Breast epithelium (tissue), 4 donors: ENCODE measurements around the gene PDZD7. TPM values are rescaled to one million over a fixed set of nuclear protein-coding genes. Genes with fewer than 3 reads are reported as not detected.

Source experiments
- DNase-seq, 2 donors: peaks; one replicate each; pipeline ENCODE4 v3.0.0-alpha.2; 2019; ENCODE audit warnings: low spot score in 2 of 2
- H3K27ac ChIP-seq, 2 donors: fragments of 200-600 bp; sonication (generic) in 1 of 2; one replicate each; pipeline ENCODE4 v1.5.1; 2016 to 2019; ENCODE audit warnings: mild to moderate bottlenecking in 1 of 2
- H3K27me3 ChIP-seq, 2 donors: fragments of 200-600 bp; sonication (generic) in 1 of 2; one replicate each; pipeline versions ENCODE4 v1.5.1 to v1.6.0; 2017 to 2019; ENCODE audit warnings: control low read depth in 1 of 2, mild to moderate bottlenecking in 1 of 2
- H3K36me3 ChIP-seq: fragments of 200-600 bp; one replicate; pipeline ENCODE4 v1.5.1; 2019
- H3K4me1 ChIP-seq, 2 donors: fragments of 200-600 bp; sonication (generic); one replicate each; pipeline ENCODE4 v1.5.1; 2016 to 2019; ENCODE audit warnings: control low read depth in 1 of 2
- H3K4me3 ChIP-seq, 3 donors: fragments of 200-600 bp; sonication (generic); 1 replicate in 2 of 3; 2 replicates in 1 of 3; pipeline ENCODE4 v1.5.1; 2016 to 2019; ENCODE audit warnings: mild to moderate bottlenecking in 3 of 3, moderate library complexity in 2 of 3
- H3K9me3 ChIP-seq, 2 donors: fragments of 200-600 bp; sonication (generic) in 1 of 2; one replicate each; pipeline ENCODE4 v1.5.1; 2016 to 2019; ENCODE audit warnings: control low read depth in 1 of 2
- CTCF ChIP-seq, 3 donors: fragments of 450-650 bp; IDR thresholded peaks; one replicate each; pipeline ENCODE4 v1.5.1; 2016 to 2017; ENCODE audit warnings: antibody characterized with exemption in 3 of 3, mild to moderate bottlenecking in 3 of 3, moderate library complexity in 3 of 3
- POLR2A ChIP-seq: fragments of 450-650 bp; IDR thresholded peaks from one replicate; pipeline ENCODE4 v1.6.1; 2016; ENCODE audit warnings: antibody characterized with exemption, mild to moderate bottlenecking, moderate library complexity
- POLR2AphosphoS5 ChIP-seq, 3 donors: sonication (generic); formaldehyde crosslinking; IDR thresholded peaks; one replicate each; pipeline ENCODE4 v1.6.1; 2017; ENCODE audit warnings: antibody characterized with exemption in 3 of 3
- intact Hi-C: fragments of 100-400 bp; cut with DNase I; formaldehyde crosslinking; loops from one replicate; pipeline ENCODE4 v1.15.1; 2023; ENCODE audit warnings: low total_unique reads
- total RNA-seq, 3 donors: library from RNA; depleted of rRNA; stranded (reverse); fragments of >200 nt; gene quantifications; one replicate each; pipeline ENCODE4 v1.1.0, GENCODE V29; 2016

PDZD7 gene
- total RNA-seq, 3 donors from 2014 or later: 0.48 to 2.3 (median 0.66) TPM

- peak in 1 of 2 donors; percentile 15 for DNase-seq
- H3K4me1 ChIP-seq: peaks cover 12 to 16% of the 10 kb centered on the region in 2 donors
- no peaks in the 10 kb centered on the region for H3K27me3 ChIP-seq
- intact Hi-C loops: no loop called here
- H3K9me3 ChIP-seq: no peaks in the 10 kb centered on the region
- H3K27ac ChIP-seq: no peak overlapping the region
- no peak overlapping the region for H3K4me3 ChIP-seq
- TF ChIP-seq POLR2AphosphoS5 (IDR thresholded peaks at IDR 0.05) (no peak), POLR2A (no peak), CTCF (IDR thresholded peaks at IDR 0.05) (no peak)
- peaks cover 3% of the 10 kb centered on the region for H3K36me3 ChIP-seq
Measured at GRCh38 chr10:100983868-100984671, 46.9 kb downstream of the PDZD7 start.

GRCh38 chr10:100982916-100983830 is 47.8 kb downstream of the PDZD7 start:
- DNase-seq: no peak
- TF ChIP-seq CTCF (IDR thresholded peaks at IDR 0.05): no peak
- TF ChIP-seq POLR2AphosphoS5 (IDR thresholded peaks at IDR 0.05): no peak
- TF ChIP-seq POLR2A: no peak
- intact Hi-C loops: no loop called here
- H3K9me3 ChIP-seq: no peaks in the 10 kb centered on the region
- H3K4me3 ChIP-seq: no peak overlapping the region
- H3K27me3 ChIP-seq: no peaks in the 10 kb centered on the region
- peaks cover 5% of the 10 kb centered on the region for H3K36me3 ChIP-seq
- peaks cover 8 to 10% of the 10 kb centered on the region in 2 donors for H3K4me1 ChIP-seq
- H3K27ac ChIP-seq: no peak overlapping the region

GRCh38 chr10:100981178-100981772 is 49.7 kb downstream of the PDZD7 start:
- Histone ChIP-seq H3K9me3 (no peaks in the 10 kb centered on the region), H3K27me3 (no peaks in the 10 kb centered on the region), H3K4me3 (no peak overlapping the region), H3K4me1 (peaks cover 0 to under 1% of the 10 kb centered on the region in 2 donors), H3K27ac (no peak overlapping the region), H3K36me3 (peaks cover 5% of the 10 kb centered on the region)
- TF ChIP-seq POLR2AphosphoS5 (IDR thresholded peaks at IDR 0.05) (no peak), POLR2A (no peak), CTCF (IDR thresholded peaks at IDR 0.05) (no peak)
- no peak for DNase-seq
- intact Hi-C loops: no loop called here

GRCh38 chr10:100980711-100981110 is 50.2 kb downstream of the PDZD7 start:
- Histone ChIP-seq H3K27ac (no peak overlapping the region), H3K4me1 (no peaks in the 10 kb centered on the region), H3K27me3 (no peaks in the 10 kb centered on the region), H3K36me3 (peaks cover 5% of the 10 kb centered on the region), H3K9me3 (no peaks in the 10 kb centered on the region), H3K4me3 (no peak overlapping the region)
- DNase-seq: no peak
- intact Hi-C loops: no loop called here
- TF ChIP-seq POLR2AphosphoS5 (IDR thresholded peaks at IDR 0.05): no peak
- no peak for TF ChIP-seq CTCF (IDR thresholded peaks at IDR 0.05)
- no peak for TF ChIP-seq POLR2A
